Adipocyte (in vitro differentiated cells): ENCODE data around the gene CHORDC1.
"Not testable (repeated sequence)": the region's sequence is repeated elsewhere in the genome, so short reads cannot be mapped to it uniquely, and the experiment has no call there.

Experiments
- DNase-seq: peaks from one replicate; pipeline ENCODE4 v3.0.0-alpha.2; 2015; ENCODE audit warnings: low read depth
- H3K27me3 ChIP-seq: replicated peaks from 2 replicates; pipeline ENCODE4 v1.7.0; 2013; ENCODE audit warnings: mild to moderate bottlenecking, low read length, moderate library complexity; ENCODE audit not compliant: control insufficient read depth, insufficient read depth
- H3K36me3 ChIP-seq: 2 replicates; pipeline ENCODE4 v1.7.0; 2013; ENCODE audit warnings: low read length, mild to moderate bottlenecking, moderate library complexity; ENCODE audit not compliant: control insufficient read depth, insufficient read depth, severe bottlenecking
- H3K4me1 ChIP-seq: 2 replicates; pipeline ENCODE4 v1.7.0; 2013; ENCODE audit warnings: mild to moderate bottlenecking, low read length, moderate library complexity; ENCODE audit not compliant: control insufficient read depth, insufficient read depth
- H3K4me3 ChIP-seq: 2 replicates; pipeline ENCODE4 v1.7.0; 2013; ENCODE audit warnings: mild to moderate bottlenecking, low read length, moderate library complexity
- H3K9ac ChIP-seq: 2 replicates; pipeline ENCODE4 v1.7.0; 2013; ENCODE audit warnings: mild to moderate bottlenecking, low read length, moderate library complexity
- H3K9me3 ChIP-seq: 2 replicates; pipeline ENCODE4 v1.7.0; 2013; ENCODE audit warnings: mild to moderate bottlenecking, low read length, moderate library complexity; ENCODE audit not compliant: control insufficient read depth

CHORDC1 gene

GRCh38 chr11:90178751-90179150 lies 44.1 kb downstream of the CHORDC1 start:
- Histone ChIP-seq H3K4me1 (no peaks in the 10 kb centered on the region), H3K9ac (no peak overlapping the region), H3K4me3 (no peak overlapping the region), H3K36me3 (no peaks in the 10 kb centered on the region), H3K27me3 (no peaks in the 10 kb centered on the region), H3K9me3 (no peaks in the 10 kb centered on the region)
- no peak for DNase-seq

GRCh38 chr11:90176069-90176468 lies 46.8 kb downstream of the CHORDC1 start:
- H3K27me3 ChIP-seq: no peaks in the 10 kb centered on the region
- no peak overlapping the region for H3K4me3 ChIP-seq

GRCh38 chr11:90171359-90171758 lies 51.5 kb downstream of the CHORDC1 start:
- Histone ChIP-seq H3K9ac (no peak overlapping the region), H3K27me3 (no peaks in the 10 kb centered on the region), H3K4me3 (no peak overlapping the region), H3K36me3 (no peaks in the 10 kb centered on the region), H3K4me1 (peaks cover 10% of the 10 kb centered on the region), H3K9me3 (no peaks in the 10 kb centered on the region)
- DNase-seq: no peak

More at GRCh38 chr11:90176069-90176468, 46.8 kb downstream of the CHORDC1 start:
- no peak for DNase-seq
- no peak overlapping the region for H3K9ac ChIP-seq
- no peaks in the 10 kb centered on the region for H3K9me3 ChIP-seq
- no peaks in the 10 kb centered on the region for H3K36me3 ChIP-seq
- no peaks in the 10 kb centered on the region for H3K4me1 ChIP-seq

GRCh38 chr11:90168571-90168970 lies 54.3 kb downstream of the CHORDC1 start:
- Histone ChIP-seq H3K27me3 (no peaks in the 10 kb centered on the region), H3K9ac (no peak overlapping the region), H3K4me1 (peaks cover 10% of the 10 kb centered on the region), H3K36me3 (no peaks in the 10 kb centered on the region), H3K4me3 (no peak overlapping the region), H3K9me3 (no peaks in the 10 kb centered on the region)
- no peak for DNase-seq

- not testable (repeated sequence) for H3K9ac ChIP-seq, H3K4me3 ChIP-seq
Measured at GRCh38 chr11:90167704-90168103, 55.1 kb downstream of the CHORDC1 start.

GRCh38 chr11:90166982-90167573 lies 55.8 kb downstream of the CHORDC1 start:
- not testable (repeated sequence) for H3K9me3 ChIP-seq, H3K4me3 ChIP-seq, H3K36me3 ChIP-seq, H3K27me3 ChIP-seq, DNase-seq, H3K9ac ChIP-seq
- H3K4me1 ChIP-seq: peaks cover 15% of the 10 kb centered on the region

More at GRCh38 chr11:90167704-90168103, 55.1 kb downstream of the CHORDC1 start:
- not testable (repeated sequence) for H3K36me3 ChIP-seq, H3K27me3 ChIP-seq, H3K9me3 ChIP-seq, DNase-seq
- H3K4me1 ChIP-seq: peaks cover 15% of the 10 kb centered on the region
